Measurements from ENCODE around the gene BCL2L15.
"Not testable (repeated sequence)": the region's sequence is repeated elsewhere in the genome, so short reads cannot be mapped to it uniquely, and the experiment has no call there.

BCL2L15 gene

GRCh38 chr1:113868387-113869083 is 18.8 kb downstream of the BCL2L15 start:
- no peak for DNase-seq

- no peak for DNase-seq
These were observed 25.7 kb downstream of the BCL2L15 start for GRCh38 chr1:113861641-113862040.

GRCh38 chr1:113860891-113861290 is 26.5 kb downstream of the BCL2L15 start:
- DNase-seq, result no peak

GRCh38 chr1:113859478-113860175 is 27.8 kb downstream of the BCL2L15 start:
- DNase-seq, result peak; percentile 25

GRCh38 chr1:113858982-113859381 is 28.4 kb downstream of the BCL2L15 start:
- no peak for DNase-seq

GRCh38 chr1:113858418-113858817 is 29.0 kb downstream of the BCL2L15 start:
- no peak for DNase-seq

- no peak for DNase-seq
These were observed 29.6 kb downstream of the BCL2L15 start for GRCh38 chr1:113857776-113858175.

GRCh38 chr1:113856401-113856790 is 31.0 kb downstream of the BCL2L15 start:
- DNase-seq, result no peak

GRCh38 chr1:113855630-113856400 is 31.6 kb downstream of the BCL2L15 start:
- no peak for DNase-seq

- DNase-seq, result no peak
These were observed 33.1 kb downstream of the BCL2L15 start for GRCh38 chr1:113854234-113854633.

- not testable (repeated sequence) for DNase-seq
These were observed 34.7 kb downstream of the BCL2L15 start for GRCh38 chr1:113852694-113853093.

- DNase-seq, result peak; percentile 46
These were observed 37.1 kb downstream of the BCL2L15 start for GRCh38 chr1:113850127-113850796.

- DNase-seq, result no peak
These were observed 38.3 kb downstream of the BCL2L15 start for GRCh38 chr1:113849072-113849471.

GRCh38 chr1:113846391-113847035 is 40.9 kb downstream of the BCL2L15 start:
- no peak for DNase-seq

- no peak for DNase-seq
These were observed 50.8 kb downstream of the BCL2L15 start for GRCh38 chr1:113836534-113836933.

- peak; percentile 75 for DNase-seq
These were observed 51.6 kb downstream of the BCL2L15 start for GRCh38 chr1:113835686-113836290.

GRCh38 chr1:113834716-113835115 is 52.7 kb downstream of the BCL2L15 start:
- no peak for DNase-seq
